BLaER1 treated with 17β-estradiol and CSF1 and Interleukin-3, amounts not matched to agents 10 nM and 100 nM (cell line): ENCODE results near the gene AKT1.
"Not testable (repeated sequence)": the region's sequence is repeated elsewhere in the genome, so short reads cannot be mapped to it uniquely, and the experiment has no call there.

Experiments
- H3K27ac ChIP-seq, 11 experiments: shearing (Covaris generic); formaldehyde crosslinking; 2 replicates each; pipeline ENCODE4 v1.8.1; 2022
- H3K27me3 ChIP-seq, 11 experiments: shearing (Covaris generic); formaldehyde crosslinking; 2 replicates each; pipeline ENCODE4 v1.8.1; 2022
- H3K36me3 ChIP-seq, 11 experiments: shearing (Covaris generic); formaldehyde crosslinking; 2 replicates each; pipeline ENCODE4 v1.8.1; 2022
- H3K4me1 ChIP-seq, 10 experiments: shearing (Covaris generic); formaldehyde crosslinking; 2 replicates each; pipeline ENCODE4 v1.8.1; 2022
- H3K4me2 ChIP-seq, 11 experiments: shearing (Covaris generic); formaldehyde crosslinking; 2 replicates each; pipeline ENCODE4 v1.8.1; 2022
- H3K4me3 ChIP-seq, 10 experiments: shearing (Covaris generic); formaldehyde crosslinking; 2 replicates each; pipeline ENCODE4 v1.8.1; 2022
- H3K9ac ChIP-seq, 11 experiments: shearing (Covaris generic); formaldehyde crosslinking; 2 replicates each; pipeline ENCODE4 v1.8.1; 2022
- H3K9me3 ChIP-seq, 11 experiments: shearing (Covaris generic); formaldehyde crosslinking; replicated peaks in 1 of 11; 2 replicates each; pipeline ENCODE4 v1.8.1; 2022
- H4K20me1 ChIP-seq, 11 experiments: shearing (Covaris generic); formaldehyde crosslinking; 2 replicates each; pipeline ENCODE4 v1.8.1; 2022
- Cebpa-rat ChIP-seq, 11 experiments: shearing (Covaris generic); IDR thresholded peaks; 2 replicates each; pipeline ENCODE4 v1.8.1; 2022

Gene AKT1

GRCh38 chr14:104821229-104821945 is 25.8 kb upstream of the AKT1 start:
- Histone ChIP-seq H3K9me3 (peaks cover 0 to 18% (median 8%) of the 10 kb centered on the region in 11 experiments; a peak in 12 of 22 replicates), H3K4me3 (no peak overlapping the region), H3K4me1 (peaks cover 10 to 21% (median 19%) of the 10 kb centered on the region in 10 experiments; a peak in 19 of 20 replicates), H3K4me2 (no peak overlapping the region), H3K27ac (no peak overlapping the region), H3K36me3 (peaks cover 0 to 12% (median 9%) of the 10 kb centered on the region in 11 experiments; a peak in 12 of 22 replicates), H4K20me1 (no peaks in the 10 kb centered on the region), H3K27me3 (peaks cover 4 to 19% (median 16%) of the 10 kb centered on the region in 11 experiments; a peak in 19 of 22 replicates), H3K9ac (peak overlapping the region in 2 of 11 experiments; percentile 18 to 22; a peak in 1 of 22 replicates)
- no peak for TF ChIP-seq Cebpa-rat (IDR thresholded peaks at IDR 0.05)

- no peak overlapping the region for H3K27ac ChIP-seq
- no peak for TF ChIP-seq Cebpa-rat (IDR thresholded peaks at IDR 0.05)
- peaks cover 10 to 19% (median 16%) of the 10 kb centered on the region in 10 experiments; a peak in 19 of 20 replicates for H3K4me1 ChIP-seq
- H3K36me3 ChIP-seq, result peaks cover 0 to 12% (median 9%) of the 10 kb centered on the region in 11 experiments; a peak in 12 of 22 replicates
- H3K9me3 ChIP-seq, result peaks cover 0 to 18% (median 8%) of the 10 kb centered on the region in 11 experiments; a peak in 12 of 22 replicates
- H3K4me3 ChIP-seq, result no peak overlapping the region
- H4K20me1 ChIP-seq, result no peaks in the 10 kb centered on the region
- H3K27me3 ChIP-seq, result peaks cover 3 to 13% (median 10%) of the 10 kb centered on the region in 11 experiments; a peak in 19 of 22 replicates
- H3K9ac ChIP-seq, result 0 out of 22 replicates have a peak overlapping the region, but pooled peaks of 1 of the 11 experiments have one; percentile 22
- no peak overlapping the region for H3K4me2 ChIP-seq
Observed at GRCh38 chr14:104820669-104821228, 25.2 kb upstream of the AKT1 start.

GRCh38 chr14:104819361-104819781 is 23.8 kb upstream of the AKT1 start:
- H3K4me3 ChIP-seq, result no peak overlapping the region
- peaks cover 0 to 12% (median 0%) of the 10 kb centered on the region in 11 experiments; a peak in 6 of 22 replicates for H4K20me1 ChIP-seq
- no peak overlapping the region for H3K27ac ChIP-seq
- H3K27me3 ChIP-seq, result no peaks in the 10 kb centered on the region
- H3K4me1 ChIP-seq, result peaks cover 18 to 24% (median 21%) of the 10 kb centered on the region in 10 experiments
- peaks cover 0 to 10% (median 7%) of the 10 kb centered on the region in 11 experiments; a peak in 11 of 22 replicates for H3K9me3 ChIP-seq
- 0 out of 22 replicates have a peak overlapping the region, but pooled peaks of 2 of the 11 experiments have one; percentile 3 to 23 for H3K9ac ChIP-seq
- H3K36me3 ChIP-seq, result peaks cover 0 to 12% (median 9%) of the 10 kb centered on the region in 11 experiments; a peak in 12 of 22 replicates
- no peak for TF ChIP-seq Cebpa-rat (IDR thresholded peaks at IDR 0.05)
- H3K4me2 ChIP-seq, result no peak overlapping the region

- no peak overlapping the region for H3K9ac ChIP-seq
- TF ChIP-seq Cebpa-rat (IDR thresholded peaks at IDR 0.05), result no peak
Observed at GRCh38 chr14:104818714-104819161, 23.2 kb upstream of the AKT1 start.

GRCh38 chr14:104817930-104818713 is 22.6 kb upstream of the AKT1 start:
- Histone ChIP-seq H3K9ac (no peak overlapping the region), H3K36me3 (peaks cover 0 to 12% (median 9%) of the 10 kb centered on the region in 11 experiments; a peak in 12 of 22 replicates), H3K4me1 (peaks cover 25 to 35% (median 29%) of the 10 kb centered on the region in 10 experiments), H3K4me2 (no peak overlapping the region), H4K20me1 (peaks cover 0 to 13% (median 0%) of the 10 kb centered on the region in 11 experiments; a peak in 8 of 22 replicates), H3K27me3 (no peaks in the 10 kb centered on the region), H3K4me3 (no peak overlapping the region; a peak in 1 of 20 replicates), H3K9me3 (peaks cover 0 to 8% (median 7%) of the 10 kb centered on the region in 11 experiments; a peak in 10 of 22 replicates), H3K27ac (no peak overlapping the region)
- TF ChIP-seq Cebpa-rat (IDR thresholded peaks at IDR 0.05), result no peak

More at GRCh38 chr14:104818714-104819161, 23.2 kb upstream of the AKT1 start:
- Histone ChIP-seq H3K27me3 (no peaks in the 10 kb centered on the region), H3K4me2 (no peak overlapping the region), H4K20me1 (peaks cover 0 to 13% (median 0%) of the 10 kb centered on the region in 11 experiments; a peak in 8 of 22 replicates), H3K4me1 (peaks cover 25 to 30% (median 27%) of the 10 kb centered on the region in 10 experiments), H3K36me3 (peaks cover 0 to 12% (median 9%) of the 10 kb centered on the region in 11 experiments; a peak in 12 of 22 replicates), H3K4me3 (no peak overlapping the region), H3K27ac (no peak overlapping the region), H3K9me3 (peaks cover 0 to 8% (median 7%) of the 10 kb centered on the region in 11 experiments; a peak in 10 of 22 replicates)

- H4K20me1 ChIP-seq, result peaks cover 0 to 13% (median 0%) of the 10 kb centered on the region in 11 experiments; a peak in 8 of 22 replicates
- H3K27me3 ChIP-seq, result no peaks in the 10 kb centered on the region
- peaks cover 25 to 35% (median 29%) of the 10 kb centered on the region in 10 experiments for H3K4me1 ChIP-seq
- H3K9me3 ChIP-seq, result peaks cover 0 to 8% (median 7%) of the 10 kb centered on the region in 11 experiments; a peak in 10 of 22 replicates
- H3K27ac ChIP-seq, result peak overlapping the region; percentile 52 to 99 (median 95)
- peaks cover 0 to 12% (median 9%) of the 10 kb centered on the region in 11 experiments; a peak in 12 of 22 replicates for H3K36me3 ChIP-seq
- peak overlapping the region; percentile 80 to 99 (median 93) for H3K9ac ChIP-seq
- H3K4me3 ChIP-seq, result peak overlapping the region; percentile 70 to 97 (median 86)
- peak overlapping the region; percentile 96 to 100 (median 98) for H3K4me2 ChIP-seq
- no peak for TF ChIP-seq Cebpa-rat (IDR thresholded peaks at IDR 0.05)
Observed at GRCh38 chr14:104816616-104816884, 21.0 kb upstream of the AKT1 start.

- not testable (repeated sequence) for H3K27me3 ChIP-seq, H3K9me3 ChIP-seq
- peaks cover 25 to 35% (median 29%) of the 10 kb centered on the region in 10 experiments for H3K4me1 ChIP-seq
- H3K4me2 ChIP-seq, result peak overlapping the region; percentile 81 to 100 (median 98)
- H3K27ac ChIP-seq, result peak overlapping the region; percentile 52 to 99 (median 95); a peak in 15 of 22 replicates
- peak overlapping the region; percentile 80 to 99 (median 93); a peak in 21 of 22 replicates for H3K9ac ChIP-seq
- peaks cover 0 to 13% (median 0%) of the 10 kb centered on the region in 11 experiments; a peak in 8 of 22 replicates for H4K20me1 ChIP-seq
- peaks cover 0 to 17% (median 9%) of the 10 kb centered on the region in 11 experiments; a peak in 11 of 22 replicates for H3K36me3 ChIP-seq
- H3K4me3 ChIP-seq, result peak overlapping the region; percentile 70 to 97 (median 86)
Observed at GRCh38 chr14:104814701-104815100, 19.2 kb upstream of the AKT1 start.

GRCh38 chr14:104813286-104813685 is 17.7 kb upstream of the AKT1 start:
- no peak for TF ChIP-seq Cebpa-rat (IDR thresholded peaks at IDR 0.05)
- peaks cover 25 to 35% (median 29%) of the 10 kb centered on the region in 10 experiments for H3K4me1 ChIP-seq
- H3K27me3 ChIP-seq, result no peaks in the 10 kb centered on the region

More at GRCh38 chr14:104813286-104813685, 17.7 kb upstream of the AKT1 start:
- Histone ChIP-seq H3K4me2 (0 out of 22 replicates have a peak overlapping the region, but pooled peaks of 1 of the 11 experiments have one; percentile 98), H4K20me1 (peaks cover 0 to 13% (median 0%) of the 10 kb centered on the region in 11 experiments; a peak in 8 of 22 replicates), H3K36me3 (peaks cover 0 to 14% (median 7%) of the 10 kb centered on the region in 11 experiments; a peak in 11 of 22 replicates), H3K4me3 (no peak overlapping the region), H3K9me3 (peaks cover 0 to 8% (median 7%) of the 10 kb centered on the region in 11 experiments; a peak in 10 of 22 replicates), H3K27ac (no peak overlapping the region), H3K9ac (no peak overlapping the region)
